ENCODE results near the gene ACTN2.

The ACTN2 gene

GRCh38 chr1:236699366-236699765 is 13.1 kb downstream of the ACTN2 start:
- H3K9me3 ChIP-seq (ENCODE audit: severe bottlenecking) = no peaks in the 10 kb centered on the region
- no peak overlapping the region for H3K4me3 ChIP-seq (ENCODE audit: severe bottlenecking)
- no peak overlapping the region for H3K27ac ChIP-seq (ENCODE audit: poor library complexity, severe bottlenecking)
- TF ChIP-seq, protein P1, sequence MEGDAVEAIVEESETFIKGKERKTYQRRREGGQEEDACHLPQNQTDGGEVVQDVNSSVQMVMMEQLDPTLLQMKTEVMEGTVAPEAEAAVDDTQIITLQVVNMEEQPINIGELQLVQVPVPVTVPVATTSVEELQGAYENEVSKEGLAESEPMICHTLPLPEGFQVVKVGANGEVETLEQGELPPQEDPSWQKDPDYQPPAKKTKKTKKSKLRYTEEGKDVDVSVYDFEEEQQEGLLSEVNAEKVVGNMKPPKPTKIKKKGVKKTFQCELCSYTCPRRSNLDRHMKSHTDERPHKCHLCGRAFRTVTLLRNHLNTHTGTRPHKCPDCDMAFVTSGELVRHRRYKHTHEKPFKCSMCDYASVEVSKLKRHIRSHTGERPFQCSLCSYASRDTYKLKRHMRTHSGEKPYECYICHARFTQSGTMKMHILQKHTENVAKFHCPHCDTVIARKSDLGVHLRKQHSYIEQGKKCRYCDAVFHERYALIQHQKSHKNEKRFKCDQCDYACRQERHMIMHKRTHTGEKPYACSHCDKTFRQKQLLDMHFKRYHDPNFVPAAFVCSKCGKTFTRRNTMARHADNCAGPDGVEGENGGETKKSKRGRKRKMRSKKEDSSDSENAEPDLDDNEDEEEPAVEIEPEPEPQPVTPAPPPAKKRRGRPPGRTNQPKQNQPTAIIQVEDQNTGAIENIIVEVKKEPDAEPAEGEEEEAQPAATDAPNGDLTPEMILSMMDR (IDR thresholded peaks at IDR 0.05; ENCODE audit: poor library complexity, severe bottlenecking) = no peak
- ATAC-seq (ENCODE audit: low read depth) = no peak
- H3K4me1 ChIP-seq (ENCODE audit: insufficient read depth, poor library complexity, severe bottlenecking) = no peaks in the 10 kb centered on the region
- no peaks in the 10 kb centered on the region for H3K27me3 ChIP-seq (ENCODE audit: insufficient read depth, poor library complexity, severe bottlenecking)
- no peaks in the 10 kb centered on the region for H3K36me3 ChIP-seq (ENCODE audit: low read depth)
- DNase-seq (ENCODE audit: low spot score) = no peak

GRCh38 chr1:236700903-236701302 is 14.6 kb downstream of the ACTN2 start:
- Histone ChIP-seq H3K27ac (ENCODE audit: poor library complexity, severe bottlenecking) (no peak overlapping the region), H3K4me1 (ENCODE audit: insufficient read depth, poor library complexity, severe bottlenecking) (no peaks in the 10 kb centered on the region), H3K27me3 (ENCODE audit: insufficient read depth, poor library complexity, severe bottlenecking) (no peaks in the 10 kb centered on the region), H3K9me3 (ENCODE audit: severe bottlenecking) (no peaks in the 10 kb centered on the region), H3K4me3 (ENCODE audit: severe bottlenecking) (no peak overlapping the region), H3K36me3 (ENCODE audit: low read depth) (no peaks in the 10 kb centered on the region)
- TF ChIP-seq, protein P1 (IDR thresholded peaks at IDR 0.05; ENCODE audit: poor library complexity, severe bottlenecking) = no peak
- no peak for DNase-seq (ENCODE audit: low spot score)
- ATAC-seq (ENCODE audit: low read depth) = no peak

- no peak overlapping the region for H3K27ac ChIP-seq (ENCODE audit: poor library complexity, severe bottlenecking)
- H3K4me3 ChIP-seq (ENCODE audit: severe bottlenecking) = no peak overlapping the region
- H3K4me1 ChIP-seq (ENCODE audit: insufficient read depth, poor library complexity, severe bottlenecking) = no peaks in the 10 kb centered on the region
- DNase-seq (ENCODE audit: low spot score) (no peak), ATAC-seq (ENCODE audit: low read depth) (no peak)
- no peaks in the 10 kb centered on the region for H3K36me3 ChIP-seq (ENCODE audit: low read depth)
- TF ChIP-seq, protein P1 (IDR thresholded peaks at IDR 0.05; ENCODE audit: poor library complexity, severe bottlenecking) = no peak
- H3K27me3 ChIP-seq (ENCODE audit: insufficient read depth, poor library complexity, severe bottlenecking) = no peaks in the 10 kb centered on the region
- H3K9me3 ChIP-seq (ENCODE audit: severe bottlenecking) = no peaks in the 10 kb centered on the region
These were observed 15.5 kb downstream of the ACTN2 start for GRCh38 chr1:236701782-236702181.

DNA sequence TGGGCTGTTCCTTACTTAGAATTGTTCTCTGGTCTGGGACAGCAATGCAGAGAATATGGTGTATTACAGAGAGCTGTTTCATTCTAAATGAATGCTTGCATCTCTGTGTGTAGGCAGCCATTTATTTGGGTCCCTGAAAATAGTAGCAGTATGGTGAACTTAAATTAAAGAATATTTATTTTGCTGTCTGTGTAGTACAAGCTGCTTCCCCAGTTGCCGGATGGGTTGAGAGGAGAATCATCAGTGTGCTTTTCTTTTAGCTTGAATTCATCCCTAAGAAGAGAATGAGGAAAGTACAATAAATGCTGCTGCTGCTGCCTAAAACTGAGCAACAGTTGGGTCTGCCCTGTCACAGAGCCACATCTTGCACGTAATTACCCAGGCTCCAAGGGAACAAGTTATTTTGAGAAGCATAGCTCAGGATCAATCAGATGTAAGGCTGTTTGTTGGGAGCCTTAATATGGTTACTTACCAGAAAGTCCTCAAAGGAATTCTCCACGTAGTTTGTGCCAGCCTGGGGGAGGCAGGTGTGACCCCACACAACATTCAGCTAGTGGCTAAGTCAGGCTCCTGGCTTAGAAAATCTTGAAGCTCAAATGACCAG is 16.6 kb downstream of the ACTN2 start:
- Histone ChIP-seq H3K4me1 (ENCODE audit: insufficient read depth, poor library complexity, severe bottlenecking) (no peaks in the 10 kb centered on the region), H3K36me3 (ENCODE audit: low read depth) (no peaks in the 10 kb centered on the region), H3K9me3 (ENCODE audit: severe bottlenecking) (no peaks in the 10 kb centered on the region), H3K27me3 (ENCODE audit: insufficient read depth, poor library complexity, severe bottlenecking) (no peaks in the 10 kb centered on the region), H3K27ac (ENCODE audit: poor library complexity, severe bottlenecking) (no peak overlapping the region), H3K4me3 (ENCODE audit: severe bottlenecking) (no peak overlapping the region)
- DNase-seq (ENCODE audit: low spot score) (no peak), ATAC-seq (ENCODE audit: low read depth) (no peak)
- TF ChIP-seq, protein P1 (IDR thresholded peaks at IDR 0.05; ENCODE audit: poor library complexity, severe bottlenecking) = no peak

DNA sequence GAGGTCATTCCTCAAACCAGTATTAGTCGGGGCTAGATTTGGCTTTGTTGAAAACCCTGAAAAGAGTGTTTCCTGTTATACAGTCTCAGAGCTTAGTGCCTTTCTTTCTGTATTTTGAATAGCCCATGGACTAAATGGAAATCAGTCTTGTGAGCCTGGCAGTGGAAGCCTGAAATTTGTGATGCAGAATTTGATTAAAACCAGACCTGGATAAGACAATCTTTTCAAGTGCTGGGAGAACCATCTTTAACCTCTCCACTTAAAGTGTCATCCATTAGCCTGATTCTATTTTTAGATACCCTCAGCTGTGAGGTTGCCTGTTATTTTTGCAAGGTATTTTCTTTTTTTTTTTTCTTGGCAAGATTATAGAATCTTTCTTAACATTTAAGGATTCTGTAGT is 19.5 kb downstream of the ACTN2 start:
- Histone ChIP-seq H3K9me3 (ENCODE audit: severe bottlenecking) (no peaks in the 10 kb centered on the region), H3K4me1 (ENCODE audit: insufficient read depth, poor library complexity, severe bottlenecking) (no peaks in the 10 kb centered on the region), H3K27ac (ENCODE audit: poor library complexity, severe bottlenecking) (no peak overlapping the region), H3K4me3 (ENCODE audit: severe bottlenecking) (no peak overlapping the region), H3K27me3 (ENCODE audit: insufficient read depth, poor library complexity, severe bottlenecking) (no peaks in the 10 kb centered on the region), H3K36me3 (ENCODE audit: low read depth) (no peaks in the 10 kb centered on the region)
- ATAC-seq (ENCODE audit: low read depth) = no peak
- TF ChIP-seq, protein P1 (IDR thresholded peaks at IDR 0.05; ENCODE audit: poor library complexity, severe bottlenecking) = no peak
- DNase-seq (ENCODE audit: low spot score) = no peak

Measured in RWPE2 (cell line).